Activated T-helper 17 cell treated with anti-CD3 and anti-CD28 coated beads, Interleukin-2, amount 50 U/mL, for 72 hours (primary cell): ENCODE results near the gene CLIP4. TPM values are rescaled to one million over a fixed set of nuclear protein-coding genes. Genes with fewer than 3 reads are reported as not detected.
A peak's percentile ranks its signal among the peaks of the same experiment; 100 is the strongest.

Source experiments
- ATAC-seq: fragments of 150-1000 bp; cut with Tn5 transposase; replicated peaks from 2 replicates; pipeline ENCODE4 v1.10.0; 2021; ENCODE audit warnings: mild to moderate bottlenecking, moderate library complexity
- H3K27ac Mint-ChIP-seq: one replicate; pipeline ENCODE4 v1.8.0; 2022; ENCODE audit warnings: mixed read lengths
- H3K27me3 Mint-ChIP-seq: one replicate; pipeline ENCODE4 v1.8.0; 2022; ENCODE audit warnings: mixed read lengths
- H3K36me3 Mint-ChIP-seq: one replicate; pipeline ENCODE4 v1.8.0; 2022; ENCODE audit warnings: low read depth, mild to moderate bottlenecking, mixed read lengths
- H3K4me1 Mint-ChIP-seq: one replicate; pipeline ENCODE4 v1.8.0; 2022; ENCODE audit warnings: mixed read lengths
- H3K4me3 Mint-ChIP-seq: one replicate; pipeline ENCODE4 v1.8.0; 2022; ENCODE audit warnings: mild to moderate bottlenecking, mixed read lengths
- H3K9me3 Mint-ChIP-seq: one replicate; pipeline ENCODE4 v1.8.0; 2022; ENCODE audit warnings: mixed read lengths
- total RNA-seq, 2 donors: library from RNA; stranded (reverse); gene quantifications; one replicate each; pipeline ENCODE4 v1.2.3, GENCODE V29; 2022

CLIP4 gene
- total RNA-seq, 2 donors from 2014 or later = 23.3 to 24.5 TPM

DNA sequence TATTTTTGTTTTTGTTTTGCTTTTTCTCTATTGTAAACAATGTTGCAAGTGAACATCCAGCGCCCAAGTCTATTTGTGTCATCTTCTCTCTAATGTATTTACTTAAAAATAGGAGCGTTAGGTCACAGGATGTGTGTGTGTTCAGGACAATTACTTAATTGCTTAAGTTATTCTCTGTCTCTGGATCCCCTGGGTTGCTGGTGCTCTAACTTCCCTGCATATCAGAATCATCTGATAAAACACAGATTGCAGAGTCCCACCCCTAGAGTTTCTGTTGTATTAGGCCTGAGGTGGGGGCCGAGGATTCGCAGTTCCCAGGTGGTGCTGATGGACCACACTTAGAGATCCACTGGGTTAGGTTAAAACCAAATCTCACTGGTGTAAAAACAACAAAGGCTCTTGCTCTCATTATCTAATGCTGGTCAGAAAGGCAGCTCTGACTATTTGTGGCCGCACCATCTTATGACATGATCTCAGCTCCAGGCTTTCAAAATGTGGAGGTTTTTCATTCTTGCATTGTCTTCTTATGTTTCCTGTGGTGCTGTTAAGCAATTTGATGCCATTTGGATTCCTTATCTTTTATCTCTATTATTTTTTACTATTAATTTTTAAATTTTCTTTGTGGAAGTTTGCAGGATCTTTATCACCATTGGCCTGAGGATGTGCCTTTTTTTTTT, 87.7 kb downstream of the CLIP4 start:
- no peaks in the 10 kb centered on the region for H3K9me3 Mint-ChIP-seq
- H3K27ac Mint-ChIP-seq = peak overlapping the region; percentile 5
- H3K4me3 Mint-ChIP-seq = no peak overlapping the region
- H3K4me1 Mint-ChIP-seq = no peaks in the 10 kb centered on the region
- no peaks in the 10 kb centered on the region for H3K27me3 Mint-ChIP-seq
- H3K36me3 Mint-ChIP-seq = peaks cover 16% of the 10 kb centered on the region
- no peak for ATAC-seq

GRCh38 chr2:29206941-29207340, 91.7 kb downstream of the CLIP4 start:
- Mint-ChIP-seq H3K27me3 (no peaks in the 10 kb centered on the region), H3K4me1 (no peaks in the 10 kb centered on the region), H3K36me3 (peaks cover 22% of the 10 kb centered on the region), H3K27ac (peak overlapping the region; percentile 17), H3K4me3 (no peak overlapping the region), H3K9me3 (no peaks in the 10 kb centered on the region)
- no peak for ATAC-seq

- Mint-ChIP-seq H3K9me3 (no peaks in the 10 kb centered on the region), H3K4me3 (no peak overlapping the region), H3K27me3 (no peaks in the 10 kb centered on the region), H3K36me3 (peaks cover 18% of the 10 kb centered on the region), H3K4me1 (no peaks in the 10 kb centered on the region), H3K27ac (no peak overlapping the region)
- ATAC-seq = no peak
These were observed 92.3 kb downstream of the CLIP4 start for GRCh38 chr2:29207352-29208148.

- no peak overlapping the region for H3K4me3 Mint-ChIP-seq
- no peaks in the 10 kb centered on the region for H3K9me3 Mint-ChIP-seq
- H3K27me3 Mint-ChIP-seq = no peaks in the 10 kb centered on the region
- H3K4me1 Mint-ChIP-seq = no peaks in the 10 kb centered on the region
- H3K27ac Mint-ChIP-seq = no peak overlapping the region
- peaks cover 6% of the 10 kb centered on the region for H3K36me3 Mint-ChIP-seq
- ATAC-seq = no peak
These were observed 94.3 kb downstream of the CLIP4 start for GRCh38 chr2:29209551-29209950.

DNA sequence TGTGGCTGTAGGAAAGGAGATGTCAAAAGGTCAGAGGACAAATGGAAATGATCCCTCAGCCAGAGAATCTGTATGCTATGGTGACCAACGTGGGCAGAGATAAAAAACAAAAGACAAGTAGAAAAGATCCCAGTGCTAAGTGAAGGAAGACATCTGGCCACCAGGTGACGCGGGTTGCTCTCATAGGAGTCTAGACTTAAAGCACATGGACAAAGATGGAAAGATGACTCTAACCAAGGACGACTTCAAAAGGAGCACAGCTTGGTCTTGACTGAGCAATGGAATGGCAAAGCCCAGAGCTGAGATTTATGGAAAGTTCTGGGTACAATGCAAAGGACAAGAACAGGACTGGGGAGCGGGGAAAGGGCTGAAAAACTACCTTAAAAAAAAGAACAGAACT, 96.8 kb downstream of the CLIP4 start:
- no peaks in the 10 kb centered on the region for H3K4me1 Mint-ChIP-seq
- no peak overlapping the region for H3K27ac Mint-ChIP-seq
- no peak overlapping the region for H3K4me3 Mint-ChIP-seq
- no peaks in the 10 kb centered on the region for H3K27me3 Mint-ChIP-seq
- H3K9me3 Mint-ChIP-seq = no peaks in the 10 kb centered on the region
- H3K36me3 Mint-ChIP-seq = peaks cover 6% of the 10 kb centered on the region
- ATAC-seq = no peak

GRCh38 chr2:29213888-29214291, 98.7 kb downstream of the CLIP4 start:
- H3K4me3 Mint-ChIP-seq = no peak overlapping the region
- no peaks in the 10 kb centered on the region for H3K27me3 Mint-ChIP-seq
- H3K27ac Mint-ChIP-seq = peak overlapping the region; percentile 31
- H3K9me3 Mint-ChIP-seq = no peaks in the 10 kb centered on the region
- no peak for ATAC-seq
- no peaks in the 10 kb centered on the region for H3K36me3 Mint-ChIP-seq
- H3K4me1 Mint-ChIP-seq = no peaks in the 10 kb centered on the region

DNA sequence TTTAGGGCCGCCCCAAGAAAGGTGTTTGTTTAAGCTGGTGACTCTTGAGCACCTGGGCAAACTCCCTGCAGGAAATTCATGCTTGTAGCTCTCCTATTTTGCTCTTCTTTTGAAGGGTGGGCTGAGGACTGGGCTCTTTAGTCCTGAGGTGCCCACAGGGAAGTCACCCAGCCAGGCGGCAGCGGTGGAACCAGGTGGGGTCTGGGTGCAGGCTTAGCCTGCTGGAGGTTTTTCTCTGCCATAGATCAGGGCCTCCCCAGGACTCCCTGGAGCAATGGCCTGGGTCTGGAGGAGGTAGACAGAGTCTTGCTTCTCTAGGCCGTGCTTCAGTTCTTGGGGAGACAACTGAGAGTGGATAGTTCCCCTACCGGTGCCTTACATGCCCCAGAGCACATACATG, 99.9 kb downstream of the CLIP4 start:
- no peaks in the 10 kb centered on the region for H3K4me1 Mint-ChIP-seq
- no peaks in the 10 kb centered on the region for H3K36me3 Mint-ChIP-seq
- no peaks in the 10 kb centered on the region for H3K27me3 Mint-ChIP-seq
- no peak overlapping the region for H3K4me3 Mint-ChIP-seq
- H3K27ac Mint-ChIP-seq = no peak overlapping the region
- no peak for ATAC-seq
- H3K9me3 Mint-ChIP-seq = no peaks in the 10 kb centered on the region

GRCh38 chr2:29215739-29216608, 100.8 kb downstream of the CLIP4 start:
- Mint-ChIP-seq H3K36me3 (no peaks in the 10 kb centered on the region), H3K4me1 (no peaks in the 10 kb centered on the region), H3K9me3 (no peaks in the 10 kb centered on the region), H3K4me3 (no peak overlapping the region), H3K27me3 (no peaks in the 10 kb centered on the region), H3K27ac (no peak overlapping the region)
- ATAC-seq = no peak

- Mint-ChIP-seq H3K27me3 (no peaks in the 10 kb centered on the region), H3K27ac (no peak overlapping the region), H3K36me3 (no peaks in the 10 kb centered on the region), H3K4me1 (no peaks in the 10 kb centered on the region), H3K4me3 (no peak overlapping the region), H3K9me3 (no peaks in the 10 kb centered on the region)
- ATAC-seq = no peak
These were observed 101.3 kb downstream of the CLIP4 start for GRCh38 chr2:29216609-29216909.

DNA sequence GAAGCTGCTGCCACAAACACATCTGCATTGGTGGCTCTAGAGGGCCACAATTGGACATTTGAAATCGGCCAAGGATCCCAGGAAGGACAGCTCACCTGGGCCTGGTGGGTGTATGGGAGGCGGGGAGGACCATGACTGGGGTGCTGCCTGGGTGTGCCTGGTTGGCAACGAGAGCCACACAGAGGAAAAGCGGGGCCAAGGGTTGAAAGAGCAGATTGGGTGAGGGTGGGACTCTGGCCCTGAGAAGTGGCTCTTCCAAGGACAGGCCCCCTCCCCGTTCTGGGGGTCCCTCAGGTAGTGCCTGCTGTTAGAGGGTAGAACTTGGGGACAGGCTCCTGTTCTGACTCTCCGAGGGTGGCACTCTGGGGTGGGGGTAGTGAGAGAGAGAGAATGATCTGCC, 102.9 kb downstream of the CLIP4 start:
- no peaks in the 10 kb centered on the region for H3K36me3 Mint-ChIP-seq
- ATAC-seq = no peak
- H3K4me1 Mint-ChIP-seq = no peaks in the 10 kb centered on the region
- H3K4me3 Mint-ChIP-seq = no peak overlapping the region
- H3K27me3 Mint-ChIP-seq = no peaks in the 10 kb centered on the region
- no peak overlapping the region for H3K27ac Mint-ChIP-seq
- H3K9me3 Mint-ChIP-seq = no peaks in the 10 kb centered on the region

GRCh38 chr2:29218550-29219125, 103.4 kb downstream of the CLIP4 start:
- Mint-ChIP-seq H3K4me3 (no peak overlapping the region), H3K27ac (no peak overlapping the region), H3K36me3 (no peaks in the 10 kb centered on the region), H3K9me3 (no peaks in the 10 kb centered on the region), H3K27me3 (no peaks in the 10 kb centered on the region), H3K4me1 (no peaks in the 10 kb centered on the region)
- no peak for ATAC-seq

DNA sequence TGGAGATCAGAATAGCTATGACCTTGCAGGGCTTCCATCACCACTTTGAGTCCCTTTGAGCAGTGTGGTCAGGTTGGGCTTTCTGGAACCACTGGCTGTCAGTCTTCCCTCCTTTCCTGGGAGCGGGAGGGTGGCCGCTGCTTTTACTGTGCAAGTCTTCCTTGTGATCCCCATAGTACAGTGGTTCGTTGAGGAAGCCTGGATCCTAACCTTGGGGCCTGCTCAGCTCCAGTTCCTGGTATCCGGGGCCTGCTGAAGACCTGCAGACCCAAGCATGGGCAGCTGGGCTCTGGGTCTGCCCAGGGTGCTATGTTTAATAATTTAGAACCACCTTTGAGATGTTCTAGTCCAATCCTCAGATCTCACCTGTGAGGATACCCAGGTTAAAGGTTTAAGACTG, 104.2 kb downstream of the CLIP4 start:
- no peaks in the 10 kb centered on the region for H3K9me3 Mint-ChIP-seq
- H3K4me3 Mint-ChIP-seq = no peak overlapping the region
- H3K36me3 Mint-ChIP-seq = no peaks in the 10 kb centered on the region
- H3K4me1 Mint-ChIP-seq = no peaks in the 10 kb centered on the region
- ATAC-seq = no peak
- H3K27me3 Mint-ChIP-seq = no peaks in the 10 kb centered on the region
- no peak overlapping the region for H3K27ac Mint-ChIP-seq

GRCh38 chr2:29220506-29221270, 105.5 kb downstream of the CLIP4 start:
- no peaks in the 10 kb centered on the region for H3K36me3 Mint-ChIP-seq
- no peaks in the 10 kb centered on the region for H3K9me3 Mint-ChIP-seq
- no peaks in the 10 kb centered on the region for H3K4me1 Mint-ChIP-seq
- peaks cover 2% of the 10 kb centered on the region for H3K27me3 Mint-ChIP-seq
- ATAC-seq = no peak
- no peak overlapping the region for H3K4me3 Mint-ChIP-seq
- no peak overlapping the region for H3K27ac Mint-ChIP-seq
